ENCODE results near the gene KCNQ1OT1. TPM values are rescaled to one million over a fixed set of nuclear protein-coding genes. Genes with fewer than 3 reads are reported as not detected.

Gene KCNQ1OT1
- total RNA-seq, 1 experiment from 2014 or later, result 1.2 TPM

DNA sequence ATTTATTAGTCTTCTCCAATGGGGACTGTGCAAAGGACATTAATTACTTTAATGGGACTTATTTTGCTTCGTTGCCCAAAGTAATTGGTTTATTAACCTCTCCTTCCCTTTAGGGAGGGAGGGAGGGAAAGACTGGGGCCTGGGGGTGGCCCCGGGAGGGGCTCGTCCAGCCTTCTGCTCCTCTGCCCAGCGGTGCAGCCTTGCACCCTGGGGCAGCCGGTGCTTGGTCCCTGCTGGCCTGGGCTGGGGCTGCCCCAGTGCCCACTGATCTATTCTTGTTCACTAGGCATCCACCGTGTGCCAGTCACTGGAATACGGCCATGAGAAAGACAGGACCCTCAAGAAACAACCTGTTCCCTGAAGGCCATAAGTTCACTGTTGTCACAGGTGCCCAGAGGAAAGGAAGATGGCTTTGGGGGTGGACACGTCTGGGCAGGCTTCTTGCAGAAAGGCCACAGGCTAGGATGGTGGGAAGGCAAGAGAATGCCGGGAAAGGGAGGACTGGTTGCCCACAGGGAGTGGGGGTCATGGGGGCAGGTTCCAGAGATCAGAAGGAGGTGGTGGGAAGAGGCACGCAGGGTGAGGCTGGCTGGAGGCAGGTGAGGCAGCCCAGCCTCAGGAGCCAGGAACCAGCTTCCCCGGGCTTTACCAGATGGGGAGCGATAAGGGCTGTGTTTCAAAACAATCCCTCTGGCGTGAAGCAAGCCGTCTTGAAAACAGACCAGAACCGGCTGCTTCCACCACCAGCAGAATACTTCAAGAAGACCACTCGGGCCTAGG, 47.6 kb upstream of the KCNQ1OT1 start:
- no peak for DNase-seq
- Mint-ChIP-seq H3K27me3 (ENCODE audit: low read depth) (peaks cover 95% of the 10 kb centered on the region), H3K36me3 (ENCODE audit: insufficient read depth in 1 of 3, low read depth in 3 of 3) (no peaks in the 10 kb centered on the region), H3K27ac (no peak overlapping the region), H3K4me1 (peaks cover 0 to 9% of the 10 kb centered on the region in 2 experiments; a peak in 1 of 4 replicates), H3K4me3 (no peak overlapping the region), H3K9me3 (no peaks in the 10 kb centered on the region; a peak in 1 of 5 replicates)
- no peaks in the 10 kb centered on the region for H3K23me2 ChIP-seq (ENCODE audit: insufficient read length, low read depth, low read length, poor library complexity, severe bottlenecking)
- H3K56ac ChIP-seq (ENCODE audit: insufficient read length, low read depth, low read length), result no peak overlapping the region
- H3K79me2 ChIP-seq (ENCODE audit: insufficient read depth, low read length), result no peaks in the 10 kb centered on the region
- no peak overlapping the region for H2BK5ac ChIP-seq (ENCODE audit: insufficient read length, low read length)
- no peak overlapping the region for H2BK20ac ChIP-seq (ENCODE audit: low read depth, low read length, poor library complexity, severe bottlenecking)
- no peak overlapping the region for H3K23ac ChIP-seq (ENCODE audit: insufficient read length, low read depth, low read length)
- H3K4ac ChIP-seq (ENCODE audit: low read depth, low read length), result no peak overlapping the region
- no peak overlapping the region for H2BK15ac ChIP-seq (ENCODE audit: low read depth, low read length)
- H4K20me1 ChIP-seq (ENCODE audit: control insufficient read depth, insufficient read depth, insufficient read length), result no peaks in the 10 kb centered on the region
- WGBS (ENCODE audit: extremely low coverage, insufficient read length, low lambda C conversion rate), result no CpG with 5 or more reads among the region's 16 CpGs
- H2BK120ac ChIP-seq (ENCODE audit: low read depth, low read length, poor library complexity, severe bottlenecking), result no peak overlapping the region
- H3K4me1 ChIP-seq (ENCODE audit: insufficient read depth, low read length), result no peaks in the 10 kb centered on the region
- no peak overlapping the region for H3K4me2 ChIP-seq (ENCODE audit: insufficient read depth, insufficient read length, low read length)
- no peak overlapping the region for H3T11ph ChIP-seq (ENCODE audit: low read length)
- H3K27me3 ChIP-seq (ENCODE audit: insufficient read depth, low read length), result peaks cover 6% of the 10 kb centered on the region; the same call in 1 of the 2 replicates
- no peak overlapping the region for H3K9ac ChIP-seq (ENCODE audit: extremely low read depth, insufficient read length, low read length)
- no peaks in the 10 kb centered on the region for H3K79me1 ChIP-seq (ENCODE audit: insufficient read depth, low read depth, low read length, poor library complexity, severe bottlenecking)
- H2AK5ac ChIP-seq (ENCODE audit: insufficient read length, low read length), result no peak overlapping the region
- no peak overlapping the region for H3K18ac ChIP-seq (ENCODE audit: insufficient read length, low read depth, low read length)
- H4K5ac ChIP-seq (ENCODE audit: insufficient read length, low read depth, low read length), result no peak overlapping the region
- no peak overlapping the region for H4K8ac ChIP-seq (replicated peaks; ENCODE audit: insufficient read length, low read depth, low read length)
- H3K14ac ChIP-seq (ENCODE audit: insufficient read depth, low read length), result no peak overlapping the region
- no peak overlapping the region for H3K27ac ChIP-seq (ENCODE audit: insufficient read length, low read depth, low read length)
- H3K9me3 ChIP-seq (ENCODE audit: control insufficient read depth, low read depth, low read length), result no peaks in the 10 kb centered on the region
- no peak overlapping the region for H2BK12ac ChIP-seq (ENCODE audit: insufficient read length, low read depth, low read length)
- TF ChIP-seq, protein P1, sequence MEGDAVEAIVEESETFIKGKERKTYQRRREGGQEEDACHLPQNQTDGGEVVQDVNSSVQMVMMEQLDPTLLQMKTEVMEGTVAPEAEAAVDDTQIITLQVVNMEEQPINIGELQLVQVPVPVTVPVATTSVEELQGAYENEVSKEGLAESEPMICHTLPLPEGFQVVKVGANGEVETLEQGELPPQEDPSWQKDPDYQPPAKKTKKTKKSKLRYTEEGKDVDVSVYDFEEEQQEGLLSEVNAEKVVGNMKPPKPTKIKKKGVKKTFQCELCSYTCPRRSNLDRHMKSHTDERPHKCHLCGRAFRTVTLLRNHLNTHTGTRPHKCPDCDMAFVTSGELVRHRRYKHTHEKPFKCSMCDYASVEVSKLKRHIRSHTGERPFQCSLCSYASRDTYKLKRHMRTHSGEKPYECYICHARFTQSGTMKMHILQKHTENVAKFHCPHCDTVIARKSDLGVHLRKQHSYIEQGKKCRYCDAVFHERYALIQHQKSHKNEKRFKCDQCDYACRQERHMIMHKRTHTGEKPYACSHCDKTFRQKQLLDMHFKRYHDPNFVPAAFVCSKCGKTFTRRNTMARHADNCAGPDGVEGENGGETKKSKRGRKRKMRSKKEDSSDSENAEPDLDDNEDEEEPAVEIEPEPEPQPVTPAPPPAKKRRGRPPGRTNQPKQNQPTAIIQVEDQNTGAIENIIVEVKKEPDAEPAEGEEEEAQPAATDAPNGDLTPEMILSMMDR (conservative IDR thresholded peaks at IDR 0.05), result no peak
- H2AFZ ChIP-seq (ENCODE audit: low read length), result no peak overlapping the region
- no peak overlapping the region for H4K91ac ChIP-seq (ENCODE audit: insufficient read length, low read depth, low read length)
